ENCODE measurements around the gene TNS2. TPM values are rescaled to one million over a fixed set of nuclear protein-coding genes. Genes with fewer than 3 reads are reported as not detected.

The TNS2 gene
- total RNA-seq, 1 donor from 2014 or later = 91.7 TPM

GRCh38 chr12:53046655-53047220, 3.1 kb upstream of the TNS2 start:
- H3K4me1 Mint-ChIP-seq = peaks cover 65% of the 10 kb centered on the region
- no peaks in the 10 kb centered on the region for H3K36me3 Mint-ChIP-seq
- peak overlapping the region; percentile 99 for H3K4me3 Mint-ChIP-seq
- no peak for TF ChIP-seq CTCF (IDR thresholded peaks at IDR 0.05; ENCODE audit: unreplicated experiment)
- H3K9me3 Mint-ChIP-seq = no peaks in the 10 kb centered on the region
- H3K27ac Mint-ChIP-seq = peak overlapping the region; percentile 100
- no peaks in the 10 kb centered on the region for H3K27me3 Mint-ChIP-seq (ENCODE audit: low read depth)
- peak in 1 of 2 experiments; percentile 78 for DNase-seq (ENCODE audit: low spot score in 2 of 2, unreplicated experiment in 2 of 2)

DNA sequence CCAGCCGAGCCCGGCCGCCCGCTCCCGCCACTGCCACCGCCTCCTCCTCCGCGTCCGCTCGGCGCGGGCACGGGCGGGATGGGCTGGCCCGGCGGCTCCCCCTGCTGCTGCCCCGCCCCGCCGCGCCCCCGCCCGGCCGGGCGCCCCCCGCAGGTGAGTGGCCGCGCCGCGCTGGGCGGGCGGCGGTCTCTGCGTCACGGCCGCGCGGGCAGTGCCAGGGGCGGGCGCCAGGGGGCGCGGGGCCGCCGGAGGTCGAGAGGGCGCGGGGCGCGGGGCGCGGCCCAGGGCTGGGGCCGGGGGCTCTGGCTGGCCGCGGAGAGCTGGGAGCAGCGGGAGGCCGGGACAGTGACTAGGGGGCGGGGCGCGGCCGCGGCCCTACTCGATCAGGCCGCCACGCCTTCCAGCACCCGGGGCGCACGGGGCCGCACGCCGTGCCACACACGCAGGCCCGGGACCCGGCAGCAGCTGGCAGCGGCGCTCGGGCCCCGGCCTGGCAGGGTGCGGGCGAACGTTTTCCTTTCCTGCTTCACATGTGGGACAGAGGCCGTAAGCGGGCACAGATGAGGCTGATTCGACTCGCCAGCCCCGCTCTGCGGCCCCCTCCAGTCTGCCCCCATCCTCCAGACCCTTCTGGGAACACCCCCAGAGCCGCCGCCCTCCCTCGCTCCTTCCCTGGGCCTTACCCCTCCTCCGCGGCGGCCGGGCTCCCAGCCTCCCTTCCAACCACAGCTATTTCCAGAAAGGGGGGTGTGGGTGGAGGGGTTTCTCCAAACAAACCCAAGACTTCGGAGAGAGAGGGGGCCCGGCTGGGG, 2.4 kb upstream of the TNS2 start:
- peak; percentile 18 for TF ChIP-seq CTCF (IDR thresholded peaks at IDR 0.05; ENCODE audit: unreplicated experiment)
- peaks cover 72% of the 10 kb centered on the region for H3K4me1 Mint-ChIP-seq
- no peaks in the 10 kb centered on the region for H3K9me3 Mint-ChIP-seq
- peak overlapping the region; percentile 97 for H3K27ac Mint-ChIP-seq
- peak overlapping the region; percentile 73 for H3K4me3 Mint-ChIP-seq
- H3K36me3 Mint-ChIP-seq = peaks cover 5% of the 10 kb centered on the region
- peak in 1 of 2 experiments; percentile 80 for DNase-seq (ENCODE audit: low spot score in 2 of 2, unreplicated experiment in 2 of 2)
- H3K27me3 Mint-ChIP-seq (ENCODE audit: low read depth) = no peaks in the 10 kb centered on the region

GRCh38 chr12:53048033-53048779, 1.7 kb upstream of the TNS2 start:
- Mint-ChIP-seq H3K9me3 (no peaks in the 10 kb centered on the region), H3K27me3 (ENCODE audit: low read depth) (no peaks in the 10 kb centered on the region), H3K4me1 (peaks cover 76% of the 10 kb centered on the region), H3K36me3 (peaks cover 5% of the 10 kb centered on the region), H3K27ac (peak overlapping the region; percentile 97), H3K4me3 (peak overlapping the region; percentile 73)
- no peak for DNase-seq (ENCODE audit: low spot score in 2 of 2, unreplicated experiment in 2 of 2)
- TF ChIP-seq CTCF (IDR thresholded peaks at IDR 0.05; ENCODE audit: unreplicated experiment) = no peak

- DNase-seq (ENCODE audit: low spot score in 2 of 2, unreplicated experiment in 2 of 2) = peak in 1 of 2 experiments; percentile 67
- no peak for TF ChIP-seq CTCF (IDR thresholded peaks at IDR 0.05; ENCODE audit: unreplicated experiment)
- Mint-ChIP-seq H3K9me3 (no peaks in the 10 kb centered on the region), H3K27me3 (ENCODE audit: low read depth) (no peaks in the 10 kb centered on the region), H3K4me3 (peak overlapping the region; percentile 73), H3K27ac (peak overlapping the region; percentile 97), H3K36me3 (peaks cover 5% of the 10 kb centered on the region), H3K4me1 (peaks cover 82% of the 10 kb centered on the region)
Observed at GRCh38 chr12:53048780-53049401, 974 bp upstream of the TNS2 start.

- Mint-ChIP-seq H3K36me3 (peaks cover 5% of the 10 kb centered on the region), H3K9me3 (no peaks in the 10 kb centered on the region), H3K27ac (peak overlapping the region; percentile 69), H3K27me3 (ENCODE audit: low read depth) (no peaks in the 10 kb centered on the region), H3K4me3 (peak overlapping the region; percentile 56), H3K4me1 (peaks cover 73% of the 10 kb centered on the region)
- no peak for TF ChIP-seq CTCF (IDR thresholded peaks at IDR 0.05; ENCODE audit: unreplicated experiment)
- DNase-seq (ENCODE audit: low spot score in 2 of 2, unreplicated experiment in 2 of 2) = peak in 1 of 2 experiments; percentile 7
Observed at GRCh38 chr12:53050426-53051057, 677 bp downstream of the TNS2 start.

Measured in mesothelial cell of epicardium (in vitro differentiated cells).